ENCODE measurements around the gene ADAM19.

Gene ADAM19

DNA sequence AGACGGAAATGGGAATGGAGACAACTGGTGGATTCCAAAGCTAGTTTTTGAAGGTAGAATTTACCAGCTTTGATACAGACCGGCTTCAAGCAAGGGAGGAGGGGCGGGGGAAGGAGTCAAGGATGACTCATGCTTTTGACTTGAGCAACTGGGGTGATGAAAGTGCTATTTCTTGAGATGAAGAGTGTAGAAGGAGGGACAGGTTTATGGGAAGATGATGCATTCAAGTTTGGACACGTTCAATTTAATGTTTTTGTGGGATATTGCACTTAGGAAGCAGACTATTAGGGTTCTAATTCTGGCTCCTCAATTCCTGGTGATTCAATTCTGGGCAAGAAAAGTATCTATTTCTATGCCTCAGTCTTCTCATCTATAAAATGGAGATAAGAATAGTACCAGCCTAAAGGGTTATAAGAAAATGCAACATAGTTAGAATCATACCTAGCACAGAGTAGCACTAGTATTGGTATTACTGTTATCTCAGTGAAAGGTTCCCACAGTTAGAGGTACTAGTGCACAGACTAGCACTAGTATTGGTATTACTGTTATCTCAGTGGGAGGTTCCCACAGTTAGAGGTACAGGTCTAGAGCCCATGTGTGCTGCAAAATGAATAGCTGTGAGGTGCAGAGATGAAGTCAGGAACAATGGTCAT lies 110.9 kb downstream of the ADAM19 start:
- Histone ChIP-seq H3K27ac (no peak overlapping the region), H3K4me3 (no peak overlapping the region)
- DNase-seq (ENCODE audit: low spot score): no peak
- TF ChIP-seq, protein P1, sequence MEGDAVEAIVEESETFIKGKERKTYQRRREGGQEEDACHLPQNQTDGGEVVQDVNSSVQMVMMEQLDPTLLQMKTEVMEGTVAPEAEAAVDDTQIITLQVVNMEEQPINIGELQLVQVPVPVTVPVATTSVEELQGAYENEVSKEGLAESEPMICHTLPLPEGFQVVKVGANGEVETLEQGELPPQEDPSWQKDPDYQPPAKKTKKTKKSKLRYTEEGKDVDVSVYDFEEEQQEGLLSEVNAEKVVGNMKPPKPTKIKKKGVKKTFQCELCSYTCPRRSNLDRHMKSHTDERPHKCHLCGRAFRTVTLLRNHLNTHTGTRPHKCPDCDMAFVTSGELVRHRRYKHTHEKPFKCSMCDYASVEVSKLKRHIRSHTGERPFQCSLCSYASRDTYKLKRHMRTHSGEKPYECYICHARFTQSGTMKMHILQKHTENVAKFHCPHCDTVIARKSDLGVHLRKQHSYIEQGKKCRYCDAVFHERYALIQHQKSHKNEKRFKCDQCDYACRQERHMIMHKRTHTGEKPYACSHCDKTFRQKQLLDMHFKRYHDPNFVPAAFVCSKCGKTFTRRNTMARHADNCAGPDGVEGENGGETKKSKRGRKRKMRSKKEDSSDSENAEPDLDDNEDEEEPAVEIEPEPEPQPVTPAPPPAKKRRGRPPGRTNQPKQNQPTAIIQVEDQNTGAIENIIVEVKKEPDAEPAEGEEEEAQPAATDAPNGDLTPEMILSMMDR (IDR thresholded peaks at IDR 0.05): no peak

DNA sequence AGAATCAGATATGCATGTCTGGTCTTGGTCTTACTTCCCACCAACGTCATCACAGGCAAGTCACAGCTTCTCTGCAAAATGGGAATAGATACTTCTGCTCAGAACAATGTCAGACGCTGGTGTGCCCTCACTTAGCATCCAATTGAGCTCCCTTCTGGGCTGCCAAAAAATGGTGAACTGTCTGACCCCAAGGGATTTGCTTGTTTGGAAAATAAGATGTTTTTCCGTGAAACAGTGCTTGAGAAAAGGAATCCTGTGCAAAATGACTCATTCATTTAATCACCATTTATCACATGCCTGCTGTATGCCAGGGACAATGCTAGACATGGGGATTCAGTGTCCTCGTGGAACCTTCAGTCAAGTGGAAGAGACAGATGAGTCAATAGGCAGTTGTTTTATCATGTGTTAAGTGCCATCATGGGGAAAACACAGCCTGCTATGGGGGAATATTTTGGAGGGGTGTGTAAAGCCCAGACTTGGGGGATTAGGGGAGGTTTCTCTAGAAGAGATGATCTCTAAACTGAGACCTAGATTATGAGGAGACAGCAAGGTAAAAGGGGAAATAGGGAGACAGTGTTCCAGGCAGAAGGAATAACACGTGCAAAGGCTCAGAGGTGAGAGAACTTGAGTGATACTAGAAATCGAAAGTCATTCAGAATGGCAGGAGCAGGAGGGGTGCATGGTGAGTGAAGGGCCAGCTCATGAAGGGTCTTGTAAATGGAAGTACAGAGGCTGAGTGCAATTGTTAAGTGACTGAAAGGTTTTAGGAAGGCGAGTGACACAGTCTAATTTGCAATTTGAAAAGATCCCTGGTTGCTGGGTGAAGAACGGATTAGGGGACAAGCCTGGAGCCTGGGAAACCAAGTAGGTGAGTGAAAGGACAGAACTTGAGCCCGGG lies 111.7 kb downstream of the ADAM19 start:
- Histone ChIP-seq H3K27ac (no peak overlapping the region), H3K4me3 (no peak overlapping the region)
- TF ChIP-seq, protein P1 (IDR thresholded peaks at IDR 0.05): no peak
- DNase-seq (ENCODE audit: low spot score): peak; percentile 17

DNA sequence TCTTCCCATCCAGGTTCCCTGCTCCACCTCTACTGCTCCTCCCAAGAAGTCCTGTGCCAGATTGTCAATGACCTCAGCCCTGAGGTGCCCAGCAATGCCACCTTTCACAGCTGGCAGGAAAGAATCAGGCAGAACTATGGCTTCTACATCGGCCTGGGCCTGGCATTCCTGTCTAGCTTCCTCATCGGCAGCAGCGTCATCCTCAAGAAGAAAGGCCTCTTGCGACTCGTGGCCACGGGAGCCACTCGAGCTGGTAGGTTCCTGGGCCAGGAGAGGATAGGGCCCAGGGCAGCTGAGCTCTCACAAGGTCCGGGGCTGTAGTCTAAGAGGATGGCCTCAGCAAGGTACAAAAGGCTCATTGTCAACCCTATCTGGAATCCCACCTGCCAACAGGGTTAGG lies 112.5 kb downstream of the ADAM19 start:
- no peak overlapping the region for H3K4me3 ChIP-seq
- H3K27ac ChIP-seq: no peak overlapping the region
- DNase-seq (ENCODE audit: low spot score): peak; percentile 57

DNA sequence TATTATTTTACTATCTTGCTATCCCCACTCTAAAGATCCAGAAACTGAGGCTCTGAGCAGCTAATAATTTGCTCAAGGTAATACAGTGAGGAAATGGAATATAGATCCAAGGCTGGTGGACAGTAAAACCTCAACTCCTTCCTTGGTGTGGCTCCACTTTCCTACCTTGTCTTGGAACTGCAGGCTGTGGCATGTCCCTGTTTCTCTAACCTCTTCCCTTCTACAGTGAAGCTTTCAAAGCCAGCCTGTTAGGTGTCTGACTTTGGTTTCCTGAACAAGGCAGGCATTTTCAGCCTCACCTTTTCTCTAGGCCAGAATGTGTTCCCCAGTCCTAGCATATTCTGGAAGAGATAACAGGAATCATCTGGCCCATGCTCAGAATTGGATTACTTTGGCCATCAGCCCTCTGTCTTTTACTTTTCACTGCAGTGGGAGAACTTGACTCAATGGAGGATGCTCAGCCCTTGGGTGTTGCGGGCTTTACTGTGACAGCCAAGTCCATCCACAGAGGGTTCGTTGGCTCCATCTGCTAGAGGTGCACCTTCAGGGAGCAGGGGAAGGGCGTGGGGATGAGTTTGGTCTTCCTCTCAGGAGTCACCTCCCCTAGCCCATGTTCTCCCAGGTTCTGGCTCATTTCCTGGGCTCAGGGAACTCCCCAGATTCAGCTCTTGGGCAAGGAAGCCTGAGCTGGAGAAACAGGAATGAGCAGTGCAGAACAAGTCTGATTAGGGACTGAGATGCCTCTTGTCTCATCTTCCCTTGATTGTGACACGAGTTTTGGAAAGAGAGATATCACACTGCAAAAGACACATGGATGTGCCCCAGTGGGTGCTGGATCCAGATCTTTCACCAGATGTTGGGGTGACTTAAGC lies 114.4 kb downstream of the ADAM19 start:
- peak; percentile 62 for DNase-seq (ENCODE audit: low spot score)
- no peak overlapping the region for H3K4me3 ChIP-seq
- TF ChIP-seq, protein P1 (IDR thresholded peaks at IDR 0.05): no peak
- H3K27ac ChIP-seq: no peak overlapping the region

More for the DNA sequence above, 112.5 kb downstream of the ADAM19 start:
- TF ChIP-seq, protein P1 (IDR thresholded peaks at IDR 0.05): no peak

DNA sequence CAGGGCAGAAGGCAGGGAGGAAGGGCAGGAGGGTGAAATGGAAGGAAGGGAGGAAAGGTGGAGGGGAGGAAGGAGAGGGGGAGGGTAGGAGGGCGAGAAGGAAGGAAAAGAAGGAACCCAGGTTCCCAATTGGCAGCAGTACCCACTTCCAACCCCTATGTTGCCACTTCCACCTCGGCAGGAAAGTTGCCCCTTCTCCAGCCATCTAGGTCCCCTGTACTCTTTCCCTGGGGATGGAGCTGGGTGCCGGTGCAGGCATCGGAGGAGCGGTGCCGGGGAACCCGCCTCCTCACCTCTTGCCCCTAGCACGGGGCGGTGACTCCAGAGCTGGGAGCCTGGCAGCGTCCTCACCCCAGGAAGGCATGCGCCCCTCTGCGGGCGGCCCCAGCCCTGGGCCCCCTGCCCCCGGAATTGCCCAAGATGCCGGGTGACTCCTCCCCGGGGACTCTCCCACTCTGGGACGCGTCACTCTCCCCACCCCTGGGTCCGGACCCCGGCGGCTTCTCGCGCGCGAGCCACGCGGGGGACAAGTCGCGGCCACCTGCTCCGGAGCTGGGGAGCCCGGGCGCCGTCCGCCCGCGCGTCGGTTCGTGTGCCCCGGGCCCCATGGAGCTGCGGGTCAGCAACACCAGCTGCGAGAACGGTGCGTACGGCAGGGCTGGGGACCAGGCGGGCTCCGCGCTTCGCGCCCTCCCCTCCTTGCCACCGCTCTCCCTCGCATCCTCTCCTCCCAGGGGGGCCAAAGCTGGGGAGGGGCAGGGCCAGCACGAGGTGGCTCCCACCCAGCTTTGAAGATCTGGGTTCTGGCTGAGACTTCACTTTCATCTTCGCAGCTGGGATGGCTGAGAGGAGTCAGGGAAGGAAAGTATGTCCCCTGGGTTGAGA lies 115.6 kb downstream of the ADAM19 start, which contains the start of gene NIPAL4:
NIPAL4 (plus strand) TSS at position 499 of the 885 bp plus-strand sequence; CDS start at position 607, 108 bp downstream.
- H3K4me3 ChIP-seq: peak within 1 kb of the TSS; percentile 79
- peak; percentile 73 for DNase-seq (ENCODE audit: low spot score)
- H3K27ac ChIP-seq: peak within 1 kb of the TSS in 1 of 2 donors; percentile 6
- TF ChIP-seq, protein P1 (IDR thresholded peaks at IDR 0.05): no peak

DNA sequence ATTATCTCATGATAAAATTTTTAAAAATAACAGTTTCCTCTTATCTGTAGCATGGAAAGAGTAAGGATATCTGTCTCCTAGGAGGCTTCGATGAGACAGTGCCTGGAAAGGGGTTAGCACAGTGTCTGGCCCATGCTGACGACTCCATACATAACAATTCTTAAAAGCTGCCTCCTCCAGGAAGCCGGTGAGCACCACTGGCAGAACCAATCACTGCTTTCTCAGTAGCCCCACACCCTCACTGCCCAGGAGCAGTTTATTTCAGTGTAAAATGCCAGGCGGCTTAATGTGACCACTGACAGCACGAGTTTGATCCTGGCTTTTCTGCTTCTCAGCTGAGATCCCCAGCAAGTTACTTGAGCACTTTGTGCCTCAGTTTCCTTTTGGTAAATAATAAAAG lies 116.7 kb downstream of the ADAM19 start:
- TF ChIP-seq, protein P1 (IDR thresholded peaks at IDR 0.05): no peak
- no peak overlapping the region for H3K4me3 ChIP-seq
- no peak overlapping the region for H3K27ac ChIP-seq
- DNase-seq (ENCODE audit: low spot score): peak; percentile 49
